Measurements from ENCODE around the gene CD4.
A peak's percentile ranks its signal among the peaks of the same experiment; 100 is the strongest.

CD4 gene

DNA sequence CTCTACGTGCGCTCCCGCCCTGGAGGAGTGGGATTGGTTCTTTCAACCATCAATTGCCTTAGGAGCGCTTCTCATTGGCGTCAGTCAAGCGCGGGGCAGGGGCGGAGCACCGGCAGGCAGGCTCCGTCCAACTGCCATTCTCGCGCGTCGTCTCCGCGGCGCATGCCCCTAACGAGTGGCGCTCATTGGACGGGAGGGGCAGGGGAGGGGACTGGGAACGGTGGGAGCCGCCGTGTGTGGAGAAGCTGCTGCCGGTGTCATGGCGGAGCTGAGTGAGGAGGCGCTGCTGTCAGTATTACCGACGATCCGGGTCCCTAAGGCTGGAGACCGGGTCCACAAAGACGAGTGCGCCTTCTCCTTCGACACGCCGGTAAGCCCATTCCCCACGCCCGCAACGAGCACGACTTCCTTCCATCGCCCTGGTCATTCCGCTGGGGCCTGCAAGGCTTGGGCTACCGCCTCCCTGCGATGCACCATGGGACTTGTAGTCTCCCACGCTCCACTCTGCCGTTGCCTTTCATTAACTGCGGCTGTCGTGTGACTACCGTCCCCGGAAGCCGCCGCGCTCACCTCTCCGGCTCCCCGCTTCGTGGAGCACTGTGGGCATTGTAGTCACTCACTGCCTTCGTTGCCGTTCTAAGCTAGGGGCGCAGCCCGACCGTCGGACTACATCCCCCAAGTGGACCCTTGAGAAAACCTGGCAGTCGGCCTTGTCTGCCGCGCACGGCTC is 62.8 kb downstream of the CD4 start, which contains the start of gene USP5:
TSS of gene USP5 (plus strand) at position 230 of the 730 bp plus-strand sequence. CDS start at position 260, 30 bp downstream.
- Histone ChIP-seq H3K27me3 (ENCODE audit: control insufficient read depth in 1 of 2, insufficient read depth in 2 of 2, low read length in 2 of 2) (no peaks in the 10 kb centered on the region), H3K4me1 (ENCODE audit: control insufficient read depth in 1 of 2, insufficient read depth in 2 of 2, low read length in 2 of 2) (peaks cover 11 to 22% of the 10 kb centered on the region in 2 donors), H3K36me3 (ENCODE audit: control insufficient read depth in 1 of 2, insufficient read depth in 2 of 2, low read length in 2 of 2) (peaks cover 0 to 36% of the 10 kb centered on the region in 2 donors), H3K4me3 (ENCODE audit: low read depth in 1 of 2, low read length in 2 of 2) (peak within 1 kb of the TSS; percentile 65 to 96), H3K9ac (ENCODE audit: low read depth in 1 of 2, low read length in 2 of 2) (peak within 1 kb of the TSS; percentile 82 to 86), H3K27ac (ENCODE audit: low read depth, low read length) (peak within 1 kb of the TSS; percentile 83), H3K9me3 (ENCODE audit: control insufficient read depth in 1 of 2, low read length in 2 of 2) (no peaks in the 10 kb centered on the region)

DNA sequence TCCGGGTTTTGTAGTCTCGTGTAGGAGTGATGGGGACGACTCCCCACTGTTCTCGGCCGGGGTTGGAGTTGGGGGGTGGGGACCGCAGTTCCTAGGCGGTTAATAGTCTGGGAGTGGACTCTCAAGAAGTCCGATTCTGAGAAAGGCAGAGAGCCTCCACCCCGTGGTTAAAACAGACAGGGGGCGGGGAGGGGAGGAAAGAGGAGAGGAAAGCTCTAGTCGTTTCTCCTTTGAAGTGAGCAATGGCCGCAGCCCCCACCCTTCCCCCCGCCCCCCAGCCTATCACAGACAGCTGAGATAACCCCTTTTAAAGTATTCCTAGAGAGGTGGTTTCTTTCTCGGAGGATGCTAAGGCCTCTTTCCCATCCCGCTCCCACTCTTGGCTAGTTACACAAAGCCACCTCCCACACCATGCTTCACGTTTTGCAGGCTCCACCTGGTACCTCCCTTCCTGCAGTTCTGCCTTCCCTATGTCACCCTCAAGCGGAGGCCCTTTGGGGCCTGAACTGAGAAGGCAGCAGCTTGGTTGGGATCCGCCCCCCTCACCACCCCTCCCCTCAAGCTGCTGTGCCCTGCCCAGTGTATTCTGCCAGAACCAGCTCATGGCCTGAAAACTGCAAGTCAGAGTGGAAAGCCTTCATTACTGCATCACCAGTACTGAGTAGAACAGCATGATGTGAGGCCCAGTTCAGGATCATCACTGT is 63.5 kb downstream of the CD4 start:
- H3K4me1 ChIP-seq (ENCODE audit: control insufficient read depth in 1 of 2, insufficient read depth in 2 of 2, low read length in 2 of 2) = peaks cover 11 to 22% of the 10 kb centered on the region in 2 donors
- peak overlapping the region; percentile 63 to 65 for H3K4me3 ChIP-seq (ENCODE audit: low read depth in 1 of 2, low read length in 2 of 2)
- H3K27me3 ChIP-seq (ENCODE audit: control insufficient read depth in 1 of 2, insufficient read depth in 2 of 2, low read length in 2 of 2) = no peaks in the 10 kb centered on the region
- H3K9me3 ChIP-seq (ENCODE audit: control insufficient read depth in 1 of 2, low read length in 2 of 2) = no peaks in the 10 kb centered on the region
- H3K27ac ChIP-seq (ENCODE audit: low read depth, low read length) = no peak overlapping the region
- H3K36me3 ChIP-seq (ENCODE audit: control insufficient read depth in 1 of 2, insufficient read depth in 2 of 2, low read length in 2 of 2) = peaks cover 7 to 38% of the 10 kb centered on the region in 2 donors
- peak overlapping the region; percentile 31 to 45 for H3K9ac ChIP-seq (ENCODE audit: low read depth in 1 of 2, low read length in 2 of 2)

- no peak overlapping the region for H3K27ac ChIP-seq (ENCODE audit: low read depth, low read length)
- peaks cover 15 to 44% of the 10 kb centered on the region in 2 donors for H3K36me3 ChIP-seq (ENCODE audit: control insufficient read depth in 1 of 2, insufficient read depth in 2 of 2, low read length in 2 of 2)
- peaks cover 11 to 22% of the 10 kb centered on the region in 2 donors for H3K4me1 ChIP-seq (ENCODE audit: control insufficient read depth in 1 of 2, insufficient read depth in 2 of 2, low read length in 2 of 2)
- H3K9ac ChIP-seq (ENCODE audit: low read depth in 1 of 2, low read length in 2 of 2) = peak overlapping the region in 1 of 2 donors; percentile 31
- H3K9me3 ChIP-seq (ENCODE audit: control insufficient read depth in 1 of 2, low read length in 2 of 2) = no peaks in the 10 kb centered on the region
- H3K27me3 ChIP-seq (ENCODE audit: control insufficient read depth in 1 of 2, insufficient read depth in 2 of 2, low read length in 2 of 2) = no peaks in the 10 kb centered on the region
- H3K4me3 ChIP-seq (ENCODE audit: low read depth in 1 of 2, low read length in 2 of 2) = no peak overlapping the region
Observed at GRCh38 chr12:6853626-6854025, 64.3 kb downstream of the CD4 start.

DNA sequence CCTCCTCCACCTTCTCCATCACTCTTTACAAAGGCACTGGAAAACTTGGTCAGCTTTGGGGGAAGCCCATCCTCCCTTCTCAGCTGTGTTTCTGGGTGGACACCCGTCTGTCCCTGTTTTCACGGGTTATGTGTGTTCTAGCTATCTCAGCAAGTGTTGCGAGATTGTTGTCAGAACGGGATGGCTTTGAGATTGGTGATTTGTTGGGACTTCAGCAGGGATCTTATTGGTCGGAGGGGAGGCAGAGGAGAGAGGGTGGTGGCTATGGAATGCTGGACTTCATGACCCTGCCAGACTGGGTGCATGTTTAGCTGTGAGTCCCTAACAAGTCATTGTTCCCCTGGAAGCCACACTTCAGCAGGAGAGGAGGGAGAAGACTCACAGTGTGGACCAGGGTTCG is 64.7 kb downstream of the CD4 start:
- H3K9me3 ChIP-seq (ENCODE audit: control insufficient read depth in 1 of 2, low read length in 2 of 2) = no peaks in the 10 kb centered on the region
- H3K4me3 ChIP-seq (ENCODE audit: low read depth in 1 of 2, low read length in 2 of 2) = no peak overlapping the region
- H3K9ac ChIP-seq (ENCODE audit: low read depth in 1 of 2, low read length in 2 of 2) = no peak overlapping the region
- no peaks in the 10 kb centered on the region for H3K27me3 ChIP-seq (ENCODE audit: control insufficient read depth in 1 of 2, insufficient read depth in 2 of 2, low read length in 2 of 2)
- H3K36me3 ChIP-seq (ENCODE audit: control insufficient read depth in 1 of 2, insufficient read depth in 2 of 2, low read length in 2 of 2) = peaks cover 19 to 44% of the 10 kb centered on the region in 2 donors
- H3K27ac ChIP-seq (ENCODE audit: low read depth, low read length) = no peak overlapping the region
- peaks cover 11 to 19% of the 10 kb centered on the region in 2 donors for H3K4me1 ChIP-seq (ENCODE audit: control insufficient read depth in 1 of 2, insufficient read depth in 2 of 2, low read length in 2 of 2)

GRCh38 chr12:6855322-6855721 is 66.0 kb downstream of the CD4 start:
- no peak overlapping the region for H3K27ac ChIP-seq (ENCODE audit: low read depth, low read length)
- peaks cover 26 to 50% of the 10 kb centered on the region in 2 donors for H3K36me3 ChIP-seq (ENCODE audit: control insufficient read depth in 1 of 2, insufficient read depth in 2 of 2, low read length in 2 of 2)
- no peaks in the 10 kb centered on the region for H3K27me3 ChIP-seq (ENCODE audit: control insufficient read depth in 1 of 2, insufficient read depth in 2 of 2, low read length in 2 of 2)
- peaks cover 7 to 11% of the 10 kb centered on the region in 2 donors for H3K4me1 ChIP-seq (ENCODE audit: control insufficient read depth in 1 of 2, insufficient read depth in 2 of 2, low read length in 2 of 2)
- no peak overlapping the region for H3K9ac ChIP-seq (ENCODE audit: low read depth in 1 of 2, low read length in 2 of 2)
- H3K9me3 ChIP-seq (ENCODE audit: control insufficient read depth in 1 of 2, low read length in 2 of 2) = no peaks in the 10 kb centered on the region
- no peak overlapping the region for H3K4me3 ChIP-seq (ENCODE audit: low read depth in 1 of 2, low read length in 2 of 2)

GRCh38 chr12:6858799-6859198 is 69.5 kb downstream of the CD4 start:
- H3K27ac ChIP-seq (ENCODE audit: low read depth, low read length) = no peak overlapping the region
- H3K9ac ChIP-seq (ENCODE audit: low read depth in 1 of 2, low read length in 2 of 2) = no peak overlapping the region
- H3K36me3 ChIP-seq (ENCODE audit: control insufficient read depth in 1 of 2, insufficient read depth in 2 of 2, low read length in 2 of 2) = peaks cover 51 to 82% of the 10 kb centered on the region in 2 donors
- H3K4me1 ChIP-seq (ENCODE audit: control insufficient read depth in 1 of 2, insufficient read depth in 2 of 2, low read length in 2 of 2) = peaks cover 0 to under 1% of the 10 kb centered on the region in 2 donors
- H3K9me3 ChIP-seq (ENCODE audit: control insufficient read depth in 1 of 2, low read length in 2 of 2) = no peaks in the 10 kb centered on the region
- H3K4me3 ChIP-seq (ENCODE audit: low read depth in 1 of 2, low read length in 2 of 2) = no peak overlapping the region
- no peaks in the 10 kb centered on the region for H3K27me3 ChIP-seq (ENCODE audit: control insufficient read depth in 1 of 2, insufficient read depth in 2 of 2, low read length in 2 of 2)

DNA sequence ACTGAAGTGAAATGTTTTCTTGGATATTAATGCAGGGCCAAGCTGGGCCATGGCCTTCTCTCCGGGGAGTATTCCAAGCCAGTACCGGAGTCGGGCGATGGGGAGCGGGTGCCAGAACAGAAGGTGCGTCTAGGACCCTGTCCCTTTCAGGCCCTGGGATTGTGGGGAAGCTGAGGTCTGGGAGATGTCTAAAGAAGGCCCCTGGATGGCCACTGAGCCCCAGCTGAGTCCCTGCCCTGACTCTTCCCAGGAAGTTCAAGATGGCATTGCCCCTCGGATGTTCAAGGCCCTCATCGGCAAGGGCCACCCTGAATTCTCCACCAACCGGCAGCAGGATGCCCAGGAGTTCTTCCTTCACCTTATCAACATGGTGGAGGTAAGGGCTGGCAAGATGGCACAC is 70.8 kb downstream of the CD4 start:
- Histone ChIP-seq H3K4me1 (ENCODE audit: control insufficient read depth in 1 of 2, insufficient read depth in 2 of 2, low read length in 2 of 2) (no peaks in the 10 kb centered on the region), H3K9me3 (ENCODE audit: control insufficient read depth in 1 of 2, low read length in 2 of 2) (no peaks in the 10 kb centered on the region), H3K36me3 (ENCODE audit: control insufficient read depth in 1 of 2, insufficient read depth in 2 of 2, low read length in 2 of 2) (peaks cover 57 to 95% of the 10 kb centered on the region in 2 donors), H3K9ac (ENCODE audit: low read depth in 1 of 2, low read length in 2 of 2) (no peak overlapping the region), H3K4me3 (ENCODE audit: low read depth in 1 of 2, low read length in 2 of 2) (no peak overlapping the region), H3K27me3 (ENCODE audit: control insufficient read depth in 1 of 2, insufficient read depth in 2 of 2, low read length in 2 of 2) (no peaks in the 10 kb centered on the region), H3K27ac (ENCODE audit: low read depth, low read length) (no peak overlapping the region)

DNA sequence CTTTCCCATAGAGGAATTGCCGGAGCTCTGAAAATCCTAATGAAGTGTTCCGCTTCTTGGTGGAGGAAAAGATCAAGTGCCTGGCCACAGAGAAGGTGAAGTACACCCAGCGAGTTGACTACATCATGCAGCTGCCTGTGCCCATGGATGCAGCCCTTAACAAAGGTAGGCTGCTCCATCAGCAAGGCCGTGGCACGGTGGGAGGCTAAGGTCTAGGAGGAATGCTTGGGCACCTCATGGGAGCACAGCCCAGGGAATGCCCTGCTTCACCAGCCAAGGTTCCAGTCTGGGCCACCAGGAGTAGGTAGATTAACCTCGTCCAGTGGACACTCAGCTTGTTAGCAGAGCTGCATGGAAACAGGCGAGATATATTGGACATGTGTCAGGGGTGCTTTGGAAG is 71.6 kb downstream of the CD4 start:
- Histone ChIP-seq H3K4me3 (ENCODE audit: low read depth in 1 of 2, low read length in 2 of 2) (no peak overlapping the region), H3K9ac (ENCODE audit: low read depth in 1 of 2, low read length in 2 of 2) (no peak overlapping the region), H3K4me1 (ENCODE audit: control insufficient read depth in 1 of 2, insufficient read depth in 2 of 2, low read length in 2 of 2) (no peaks in the 10 kb centered on the region), H3K27ac (ENCODE audit: low read depth, low read length) (no peak overlapping the region), H3K36me3 (ENCODE audit: control insufficient read depth in 1 of 2, insufficient read depth in 2 of 2, low read length in 2 of 2) (peaks cover 58 to 91% of the 10 kb centered on the region in 2 donors), H3K9me3 (ENCODE audit: control insufficient read depth in 1 of 2, low read length in 2 of 2) (no peaks in the 10 kb centered on the region), H3K27me3 (ENCODE audit: control insufficient read depth in 1 of 2, insufficient read depth in 2 of 2, low read length in 2 of 2) (no peaks in the 10 kb centered on the region)

GRCh38 chr12:6861391-6861790 is 72.1 kb downstream of the CD4 start:
- H3K27me3 ChIP-seq (ENCODE audit: control insufficient read depth in 1 of 2, insufficient read depth in 2 of 2, low read length in 2 of 2) = no peaks in the 10 kb centered on the region
- no peak overlapping the region for H3K9ac ChIP-seq (ENCODE audit: low read depth in 1 of 2, low read length in 2 of 2)
- H3K4me1 ChIP-seq (ENCODE audit: control insufficient read depth in 1 of 2, insufficient read depth in 2 of 2, low read length in 2 of 2) = no peaks in the 10 kb centered on the region
- no peak overlapping the region for H3K27ac ChIP-seq (ENCODE audit: low read depth, low read length)
- no peak overlapping the region for H3K4me3 ChIP-seq (ENCODE audit: low read depth in 1 of 2, low read length in 2 of 2)
- H3K36me3 ChIP-seq (ENCODE audit: control insufficient read depth in 1 of 2, insufficient read depth in 2 of 2, low read length in 2 of 2) = peaks cover 58 to 87% of the 10 kb centered on the region in 2 donors
- H3K9me3 ChIP-seq (ENCODE audit: control insufficient read depth in 1 of 2, low read length in 2 of 2) = no peaks in the 10 kb centered on the region

GRCh38 chr12:6863033-6863432 is 73.7 kb downstream of the CD4 start:
- no peak overlapping the region for H3K9ac ChIP-seq (ENCODE audit: low read depth in 1 of 2, low read length in 2 of 2)
- no peaks in the 10 kb centered on the region for H3K9me3 ChIP-seq (ENCODE audit: control insufficient read depth in 1 of 2, low read length in 2 of 2)
- H3K4me1 ChIP-seq (ENCODE audit: control insufficient read depth in 1 of 2, insufficient read depth in 2 of 2, low read length in 2 of 2) = peaks cover 0 to 7% of the 10 kb centered on the region in 2 donors
- no peak overlapping the region for H3K4me3 ChIP-seq (ENCODE audit: low read depth in 1 of 2, low read length in 2 of 2)
- peaks cover 48 to 70% of the 10 kb centered on the region in 2 donors for H3K36me3 ChIP-seq (ENCODE audit: control insufficient read depth in 1 of 2, insufficient read depth in 2 of 2, low read length in 2 of 2)
- no peaks in the 10 kb centered on the region for H3K27me3 ChIP-seq (ENCODE audit: control insufficient read depth in 1 of 2, insufficient read depth in 2 of 2, low read length in 2 of 2)
- H3K27ac ChIP-seq (ENCODE audit: low read depth, low read length) = no peak overlapping the region

All from duodenal mucosa (tissue), 2 donors.